NT2/D1 (cell line): Measurements from ENCODE around the gene NARF.
A peak's percentile ranks its signal among the peaks of the same experiment; 100 is the strongest.

Experiments
- DNase-seq: peaks from one replicate; pipeline ENCODE4 v3.0.0-alpha.2; 2011; ENCODE audit warnings: low read depth, low spot score
- H3K27me3 ChIP-seq: 2 replicates; pipeline ENCODE4 v1.6.0; 2011; ENCODE audit warnings: mild to moderate bottlenecking; ENCODE audit not compliant: insufficient read length, insufficient read depth
- H3K36me3 ChIP-seq: 2 replicates; pipeline ENCODE4 v1.6.1; 2011; ENCODE audit warnings: mild to moderate bottlenecking, low read length, mixed read lengths; ENCODE audit not compliant: insufficient read depth, insufficient read length
- H3K4me1 ChIP-seq: 2 replicates; pipeline ENCODE4 v1.5.1; 2011; ENCODE audit not compliant: insufficient read depth, insufficient read length
- H3K4me3 ChIP-seq: 2 replicates; pipeline ENCODE4 v1.5.1; 2011; ENCODE audit warnings: low read depth; ENCODE audit not compliant: insufficient read length
- H3K9ac ChIP-seq: 2 replicates; pipeline ENCODE4 v1.6.0; 2011; ENCODE audit warnings: low read depth; ENCODE audit not compliant: insufficient read length
- H3K9me3 ChIP-seq: 2 replicates; pipeline ENCODE4 v1.5.1; 2011; ENCODE audit warnings: mild to moderate bottlenecking, low read length; ENCODE audit not compliant: insufficient read depth
- SUZ12 ChIP-seq: IDR thresholded peaks from 2 replicates; pipeline ENCODE4 v1.6.1; 2011; ENCODE audit not compliant: insufficient read length, insufficient read depth; ENCODE audit errors: extremely low read depth
- YY1 ChIP-seq: IDR thresholded peaks from 2 replicates; pipeline ENCODE4 v1.6.1; 2011; ENCODE audit not compliant: insufficient read length, insufficient read depth
- ZNF274 ChIP-seq: IDR thresholded peaks from 2 replicates; pipeline ENCODE4 v1.6.1; 2011; ENCODE audit warnings: mild to moderate bottlenecking, low read depth, low read length

NARF gene

GRCh38 chr17:82490512-82491195 lies 32.1 kb downstream of the NARF start:
- H3K36me3 ChIP-seq, result peaks cover 37% of the 10 kb centered on the region
- no peak for DNase-seq
- no peak overlapping the region for H3K9ac ChIP-seq
- peaks cover 2% of the 10 kb centered on the region for H3K27me3 ChIP-seq
- H3K4me1 ChIP-seq, result peaks cover 12% of the 10 kb centered on the region
- H3K4me3 ChIP-seq, result no peak overlapping the region
- H3K9me3 ChIP-seq, result no peaks in the 10 kb centered on the region
- no peak for TF ChIP-seq YY1
- no peak for TF ChIP-seq SUZ12
- no peak for TF ChIP-seq ZNF274

- no peak overlapping the region for H3K4me3 ChIP-seq
- H3K9me3 ChIP-seq, result no peaks in the 10 kb centered on the region
- peaks cover 14% of the 10 kb centered on the region for H3K4me1 ChIP-seq
- TF ChIP-seq SUZ12 (no peak), ZNF274 (no peak), YY1 (no peak)
- DNase-seq, result no peak
- no peak overlapping the region for H3K9ac ChIP-seq
- H3K27me3 ChIP-seq, result peaks cover 7% of the 10 kb centered on the region
- peaks cover 32% of the 10 kb centered on the region for H3K36me3 ChIP-seq
These were observed 32.6 kb downstream of the NARF start for GRCh38 chr17:82491196-82491530.

- Histone ChIP-seq H3K4me3 (no peak overlapping the region), H3K9me3 (no peaks in the 10 kb centered on the region), H3K36me3 (peaks cover 28% of the 10 kb centered on the region), H3K4me1 (peaks cover 14% of the 10 kb centered on the region), H3K27me3 (peaks cover 11% of the 10 kb centered on the region), H3K9ac (no peak overlapping the region)
- DNase-seq, result no peak
- TF ChIP-seq YY1 (no peak), ZNF274 (no peak)
These were observed 33.0 kb downstream of the NARF start for GRCh38 chr17:82491533-82491932.

GRCh38 chr17:82492643-82493225 lies 34.2 kb downstream of the NARF start:
- peaks cover 17% of the 10 kb centered on the region for H3K4me1 ChIP-seq
- H3K9ac ChIP-seq, result peak overlapping the region; percentile 4
- H3K4me3 ChIP-seq, result no peak overlapping the region
- H3K27me3 ChIP-seq, result peaks cover 19% of the 10 kb centered on the region
- TF ChIP-seq YY1 (no peak), SUZ12 (no peak), ZNF274 (no peak)
- DNase-seq, result no peak
- H3K9me3 ChIP-seq, result no peaks in the 10 kb centered on the region
- H3K36me3 ChIP-seq, result peaks cover 16% of the 10 kb centered on the region

- TF ChIP-seq ZNF274 (no peak), SUZ12 (no peak)
- Histone ChIP-seq H3K4me3 (no peak overlapping the region), H3K27me3 (peaks cover 23% of the 10 kb centered on the region), H3K9ac (peak overlapping the region; percentile 4), H3K9me3 (no peaks in the 10 kb centered on the region), H3K36me3 (peaks cover 12% of the 10 kb centered on the region), H3K4me1 (peaks cover 17% of the 10 kb centered on the region)
- DNase-seq, result no peak
These were observed 34.8 kb downstream of the NARF start for GRCh38 chr17:82493226-82493781.

- H3K36me3 ChIP-seq, result peaks cover 1% of the 10 kb centered on the region
- H3K9ac ChIP-seq, result peak overlapping the region; percentile 2
- peaks cover 17% of the 10 kb centered on the region for H3K4me1 ChIP-seq
- TF ChIP-seq ZNF274 (no peak), SUZ12 (no peak), YY1 (no peak)
- DNase-seq, result peak; percentile 84
- H3K9me3 ChIP-seq, result no peaks in the 10 kb centered on the region
- peaks cover 23% of the 10 kb centered on the region for H3K27me3 ChIP-seq
- H3K4me3 ChIP-seq, result peak overlapping the region; percentile 10
These were observed 35.9 kb downstream of the NARF start for GRCh38 chr17:82494236-82495055.
